HCT116 (cell line): ENCODE results near the gene TIGD4. TPM values are rescaled to one million over a fixed set of nuclear protein-coding genes. Genes with fewer than 3 reads are reported as not detected.
A peak's percentile ranks its signal among the peaks of the same experiment; 100 is the strongest.

ENCODE experiments used
- ATAC-seq: fragments of 200-7000 bp; cut with Tn5 transposase; 2 replicates; pipeline ENCODE4 v1.9.1; 2020; ENCODE audit warnings: mild to moderate bottlenecking, moderate library complexity
- BruUV-seq: library from RNA; stranded (reverse); fragments of 400-500 nt; replicated peaks from 2 replicates; lab custom pipeline; 2021; lab: Mats Ljungman, UMichigan
- CTCF ChIA-PET: fragments of 300-600 bp; sonication (Branson Sonifier 250); formaldehyde crosslinking; loops from one replicate; lab custom pipeline; 2021; ENCODE audit warnings: antibody characterized with exemption; lab: Charles Lee
- POLR2A ChIA-PET: fragments of 300-600, 350-600 bp; sonication (Branson Sonifier 250); formaldehyde crosslinking; loops from one replicate; lab custom pipeline; 2021; ENCODE audit warnings: antibody characterized with exemption; lab: Charles Lee
- RAD21 ChIA-PET, 2 experiments: fragments of 300-600 bp; sonication (Branson Sonifier 250); formaldehyde crosslinking; loops; one replicate each; lab custom pipeline; 2023; ENCODE audit warnings: low total read pairs in 2 of 2; ENCODE audit not compliant: uncharacterized antibody in 2 of 2, unreplicated experiment in 2 of 2, low non-redundant PET in 1 of 2; lab: Charles Lee
- DNase-seq: peaks from one replicate; pipeline ENCODE4 v3.0.0-alpha.2; 2010; ENCODE audit warnings: low read depth, low spot score
- H2AFZ ChIP-seq: fragments of 200-600 bp; shearing (Covaris generic), sonication (generic); 2 replicates; pipeline ENCODE4 v1.6.1; 2017; ENCODE audit warnings: low read depth, mixed run types, mixed read lengths, antibody characterized with exemption, low read length; ENCODE audit not compliant: poor library complexity, severe bottlenecking
- H3K27ac ChIP-seq: 2 replicates; pipeline ENCODE4 v1.5.1; 2012; ENCODE audit warnings: low read depth, low read length
- H3K27me3 ChIP-seq: fragments of 200-600 bp; sonication (generic); 2 replicates; pipeline ENCODE4 v1.6.1; 2016; ENCODE audit warnings: mixed run types, low read length, mixed read lengths; ENCODE audit not compliant: insufficient read depth
- H3K36me3 ChIP-seq, 2 experiments: fragments of 200-500 bp in 1 of 2; fragments of 200-600 bp in 1 of 2; sonication (Bioruptor generic) in 1 of 2; sonication (generic) in 1 of 2; 2 replicates each; pipeline versions ENCODE4 v1.5.1 to v1.6.1; 2014 to 2016; ENCODE audit warnings: low read length in 2 of 2, inconsistent platforms in 1 of 2, mixed read lengths in 1 of 2, mixed run types in 1 of 2; ENCODE audit not compliant: insufficient read depth in 2 of 2, control insufficient read depth in 1 of 2
- H3K4me1 ChIP-seq, 2 experiments: fragments of 200-600 bp in 1 of 2; sonication (generic) in 1 of 2; 2 replicates each; pipeline versions ENCODE4 v1.5.1 to v1.6.1; 2012 to 2017; ENCODE audit warnings: low read length in 2 of 2, inconsistent platforms in 1 of 2, mild to moderate bottlenecking in 1 of 2, mixed read lengths in 1 of 2, mixed run types in 1 of 2, moderate library complexity in 1 of 2; ENCODE audit not compliant: insufficient read depth in 2 of 2, control insufficient read depth in 1 of 2
- H3K4me2 ChIP-seq: fragments of 200-600 bp; sonication (generic); 2 replicates; pipeline ENCODE4 v1.6.1; 2017; ENCODE audit warnings: mixed run types, low read length, mixed read lengths
- H3K4me3 ChIP-seq, 2 experiments: fragments of 200-600 bp in 1 of 2; sonication (generic) in 1 of 2; replicated peaks in 1 of 2; 2 replicates each; pipeline ENCODE4 v1.5.1; 2011 to 2016; ENCODE audit warnings: low read length in 2 of 2, control low read depth in 1 of 2, low read depth in 1 of 2, mild to moderate bottlenecking in 1 of 2, mixed read lengths in 1 of 2, mixed run types in 1 of 2
- H3K79me2 ChIP-seq: fragments of 200-600 bp; sonication (generic); 2 replicates; pipeline ENCODE4 v1.6.1; 2017; ENCODE audit warnings: mild to moderate bottlenecking, mixed run types, low read length, moderate library complexity, mixed read lengths; ENCODE audit not compliant: insufficient read depth
- H3K9ac ChIP-seq: fragments of 200-600 bp; sonication (generic); 2 replicates; pipeline ENCODE4 v1.6.1; 2016; ENCODE audit warnings: low read length, mixed read lengths
- H3K9me2 ChIP-seq: fragments of 200-600 bp; sonication (generic), shearing (Covaris generic); 2 replicates; pipeline ENCODE4 v1.6.1; 2017; ENCODE audit warnings: mixed run types, mild to moderate bottlenecking, moderate library complexity; ENCODE audit not compliant: insufficient read depth
- H3K9me3 ChIP-seq, 2 experiments: fragments of 200-500 bp in 1 of 2; fragments of 200-600 bp in 1 of 2; sonication (Bioruptor generic) in 1 of 2; sonication (generic) in 1 of 2; 2 replicates each; pipeline ENCODE4 v1.6.1; 2014 to 2017; ENCODE audit warnings: low read length in 2 of 2, mixed read lengths in 2 of 2, inconsistent platforms in 1 of 2, low read depth in 1 of 2, mild to moderate bottlenecking in 1 of 2, mixed run types in 1 of 2, moderate library complexity in 1 of 2; ENCODE audit not compliant: control insufficient read depth in 1 of 2, insufficient read depth in 1 of 2
- H4K20me1 ChIP-seq: fragments of 200-600 bp; sonication (generic), shearing (Covaris generic); 2 replicates; pipeline ENCODE4 v1.6.1; 2017; ENCODE audit warnings: mixed run types, mild to moderate bottlenecking, moderate library complexity; ENCODE audit not compliant: insufficient read depth
- CBX3 ChIP-seq: IDR thresholded peaks from 2 replicates; pipeline ENCODE4 v1.6.1; 2012; ENCODE audit warnings: low read depth
- CEBPB ChIP-seq: IDR thresholded peaks from 2 replicates; pipeline ENCODE4 v1.6.1; 2012; ENCODE audit warnings: low read depth
- ELF1 ChIP-seq: IDR thresholded peaks from 2 replicates; pipeline ENCODE4 v1.6.1; 2012; ENCODE audit warnings: low read depth, borderline replicate concordance
- EZH2 ChIP-seq: fragments of 200-600 bp; sonication (generic); IDR thresholded peaks from 2 replicates; pipeline ENCODE4 v1.6.1; 2017; ENCODE audit warnings: antibody characterized with exemption, mixed run types
- EZH2phosphoT487 ChIP-seq: fragments of 200-600 bp; IDR thresholded peaks from 2 replicates; pipeline ENCODE4 v1.6.1; 2018; ENCODE audit warnings: antibody characterized with exemption, borderline replicate concordance
- FOSL1 ChIP-seq: IDR thresholded peaks from 2 replicates; pipeline ENCODE4 v1.6.1; 2012; ENCODE audit warnings: low read depth
- POLR2A ChIP-seq: IDR thresholded peaks from 2 replicates; pipeline ENCODE4 v1.7.0; 2011; ENCODE audit warnings: borderline replicate concordance; ENCODE audit not compliant: insufficient read depth, insufficient read length; ENCODE audit errors: extremely low read depth
- POLR2AphosphoS5 ChIP-seq: IDR thresholded peaks from 2 replicates; pipeline ENCODE4 v1.6.1; 2011; ENCODE audit warnings: mild to moderate bottlenecking, low read depth, low read length, moderate library complexity
- SIN3A ChIP-seq: IDR thresholded peaks from 2 replicates; pipeline ENCODE4 v1.6.1; 2012; ENCODE audit warnings: low read depth
- SP1 ChIP-seq: IDR thresholded peaks from 2 replicates; pipeline ENCODE4 v1.6.1; 2012; ENCODE audit warnings: low read depth
- SRF ChIP-seq: IDR thresholded peaks from 2 replicates; pipeline ENCODE4 v1.6.1; 2012; ENCODE audit warnings: low read depth
- TCF7L2 ChIP-seq: IDR thresholded peaks from 2 replicates; pipeline ENCODE4 v1.7.0; 2011; ENCODE audit warnings: borderline replicate concordance, inconsistent platforms; ENCODE audit not compliant: insufficient read depth, insufficient read length; ENCODE audit errors: extremely low read depth
- YY1 ChIP-seq: IDR thresholded peaks from 2 replicates; pipeline ENCODE4 v1.6.1; 2011; ENCODE audit warnings: low read length, low read depth, moderate library complexity, mild to moderate bottlenecking; ENCODE audit not compliant: insufficient replicate concordance; ENCODE audit errors: extremely low read depth
- ZFX ChIP-seq: fragments of 450-650 bp; IDR thresholded peaks from 2 replicates; pipeline ENCODE4 v1.6.1; 2017
- ZNF274 ChIP-seq: fragments of 200-500 bp; sonication (Bioruptor generic); IDR thresholded peaks from 2 replicates; pipeline ENCODE4 v1.6.1; 2014; ENCODE audit warnings: mild to moderate bottlenecking, low read depth, low read length, inconsistent platforms
- intact Hi-C: fragments of 100-400 bp; cut with micrococcal nuclease; formaldehyde crosslinking; loops from 2 replicates; pipeline ENCODE4 v1.10.0; 2022
- total RNA-seq: library from RNA; stranded (reverse); gene quantifications from one replicate; pipeline ENCODE4 v1.2.1, GENCODE V29; 2021; ENCODE audit not compliant: unreplicated experiment
- TF ChIP-seq, protein P1 (sequence below): IDR thresholded peaks from 2 replicates; pipeline ENCODE4 v1.6.1; 2012
- TF ChIP-seq, protein P2 (sequence below): IDR thresholded peaks from 2 replicates; pipeline ENCODE4 v1.6.1; 2012
- TF ChIP-seq, protein P3 (sequence below), 3 experiments: fragments of 200-600 bp in 1 of 3; sonication (generic) in 1 of 3; IDR thresholded peaks in 2 of 3; conservative IDR thresholded peaks in 1 of 3; 2 replicates each; pipeline ENCODE4 v1.5.1; 2012 to 2017; ENCODE audit warnings: low read depth in 2 of 3, low read length in 2 of 3, antibody characterized with exemption in 1 of 3, borderline replicate concordance in 1 of 3, control low read depth in 1 of 3, mild to moderate bottlenecking in 1 of 3, mixed read lengths in 1 of 3, mixed run types in 1 of 3, moderate library complexity in 1 of 3; ENCODE audit not compliant: insufficient read depth in 1 of 3

Gene TIGD4
- total RNA-seq, 1 experiment from 2014 or later: 0.42 TPM

DNA sequence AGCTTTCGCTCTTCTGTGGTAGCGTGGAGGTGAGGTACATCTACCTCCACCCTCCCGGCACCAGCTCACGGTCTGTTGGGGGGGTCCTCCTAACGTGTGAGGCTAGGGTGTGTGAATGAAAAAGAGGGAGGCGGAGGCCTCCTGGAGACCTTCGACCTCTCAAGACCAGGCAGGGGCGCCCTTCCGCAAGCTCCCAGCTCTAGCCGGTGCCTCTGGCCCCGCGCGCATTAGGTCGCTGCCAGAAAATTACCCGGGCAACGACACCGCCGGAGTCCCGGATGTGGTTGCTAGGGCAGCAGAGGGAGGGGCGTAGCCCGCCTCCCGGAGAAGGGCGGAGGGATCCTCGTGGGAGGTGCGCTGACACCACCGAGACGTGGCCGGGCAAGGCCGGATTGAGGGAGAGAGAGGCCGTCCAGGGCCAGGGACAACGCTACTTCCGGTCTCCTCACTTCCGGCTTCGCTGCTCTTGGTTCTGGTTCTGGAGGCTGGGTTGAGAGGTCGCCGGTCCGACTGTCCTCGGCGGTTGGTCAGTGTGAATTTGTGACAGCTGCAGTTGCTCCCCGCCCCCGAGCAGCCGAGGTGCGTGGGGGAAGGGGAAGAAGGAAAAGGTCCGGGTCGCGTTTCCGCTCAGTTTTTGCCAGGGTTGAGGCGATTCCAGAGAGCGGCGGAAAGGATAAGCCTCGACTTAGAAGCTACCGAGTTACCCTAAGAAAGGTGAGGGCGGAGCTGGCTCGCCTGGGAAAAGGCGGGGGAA lies at the start of gene TIGD4, which contains the start of gene ARFIP1 (continued):
- TF ChIP-seq, protein P1, sequence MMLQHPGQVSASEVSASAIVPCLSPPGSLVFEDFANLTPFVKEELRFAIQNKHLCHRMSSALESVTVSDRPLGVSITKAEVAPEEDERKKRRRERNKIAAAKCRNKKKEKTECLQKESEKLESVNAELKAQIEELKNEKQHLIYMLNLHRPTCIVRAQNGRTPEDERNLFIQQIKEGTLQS: no peak
- 0 out of 2 replicates have a peak, but pooled peaks have one; percentile 54 for TF ChIP-seq SIN3A
- peak; percentile 81 for TF ChIP-seq ELF1
- TF ChIP-seq EZH2phosphoT487: no peak
- TF ChIP-seq, protein P2, sequence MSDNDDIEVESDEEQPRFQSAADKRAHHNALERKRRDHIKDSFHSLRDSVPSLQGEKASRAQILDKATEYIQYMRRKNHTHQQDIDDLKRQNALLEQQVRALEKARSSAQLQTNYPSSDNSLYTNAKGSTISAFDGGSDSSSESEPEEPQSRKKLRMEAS: peak; percentile 79; the same call in 1 of the 2 replicates
- no peak for TF ChIP-seq EZH2

DNA sequence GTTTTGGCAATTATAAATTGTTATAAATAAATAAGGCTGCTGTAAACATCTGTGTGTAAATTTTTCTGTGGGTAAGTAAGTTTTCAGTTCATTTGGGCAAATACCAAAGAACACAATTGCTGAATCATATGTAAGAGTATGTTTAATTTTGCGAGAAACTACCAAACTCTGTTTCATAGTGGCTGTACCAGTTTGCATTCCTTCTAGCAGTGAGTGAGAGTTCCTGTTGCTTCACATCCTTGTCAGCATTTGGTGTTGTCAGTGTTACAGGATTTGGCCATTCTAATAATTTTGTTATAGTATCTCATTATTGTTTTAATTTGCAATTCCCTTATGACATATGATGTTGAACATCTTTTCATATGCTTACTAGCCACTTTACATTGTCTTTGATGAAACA lies 48.6 kb upstream of the TIGD4 start:
- ATAC-seq (no peak), DNase-seq (no peak)
- ChIA-PET RAD21 (no interaction called here), POLR2A (no interaction called here), CTCF (no interaction called here)
- intact Hi-C loops: no loop called here
- Histone ChIP-seq H3K9ac (no peak overlapping the region), H3K9me2 (no peaks in the 10 kb centered on the region), H3K9me3 (no peaks in the 10 kb centered on the region), H4K20me1 (no peaks in the 10 kb centered on the region), H2AFZ (no peak overlapping the region), H3K36me3 (no peaks in the 10 kb centered on the region), H3K79me2 (no peaks in the 10 kb centered on the region), H3K27ac (no peak overlapping the region), H3K4me3 (no peak overlapping the region), H3K27me3 (no peaks in the 10 kb centered on the region), H3K4me1 (no peaks in the 10 kb centered on the region), H3K4me2 (no peak overlapping the region)
- BruUV-seq: no TSS peak
- TF ChIP-seq TCF7L2: no peak
- TF ChIP-seq, protein P1: no peak
- no peak for TF ChIP-seq POLR2AphosphoS5
- TF ChIP-seq EZH2phosphoT487: no peak
- TF ChIP-seq, protein P3, sequence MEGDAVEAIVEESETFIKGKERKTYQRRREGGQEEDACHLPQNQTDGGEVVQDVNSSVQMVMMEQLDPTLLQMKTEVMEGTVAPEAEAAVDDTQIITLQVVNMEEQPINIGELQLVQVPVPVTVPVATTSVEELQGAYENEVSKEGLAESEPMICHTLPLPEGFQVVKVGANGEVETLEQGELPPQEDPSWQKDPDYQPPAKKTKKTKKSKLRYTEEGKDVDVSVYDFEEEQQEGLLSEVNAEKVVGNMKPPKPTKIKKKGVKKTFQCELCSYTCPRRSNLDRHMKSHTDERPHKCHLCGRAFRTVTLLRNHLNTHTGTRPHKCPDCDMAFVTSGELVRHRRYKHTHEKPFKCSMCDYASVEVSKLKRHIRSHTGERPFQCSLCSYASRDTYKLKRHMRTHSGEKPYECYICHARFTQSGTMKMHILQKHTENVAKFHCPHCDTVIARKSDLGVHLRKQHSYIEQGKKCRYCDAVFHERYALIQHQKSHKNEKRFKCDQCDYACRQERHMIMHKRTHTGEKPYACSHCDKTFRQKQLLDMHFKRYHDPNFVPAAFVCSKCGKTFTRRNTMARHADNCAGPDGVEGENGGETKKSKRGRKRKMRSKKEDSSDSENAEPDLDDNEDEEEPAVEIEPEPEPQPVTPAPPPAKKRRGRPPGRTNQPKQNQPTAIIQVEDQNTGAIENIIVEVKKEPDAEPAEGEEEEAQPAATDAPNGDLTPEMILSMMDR (IDR thresholded peaks at IDR 0.05 in 2 of 3, conservative IDR thresholded peaks at IDR 0.05 in 1 of 3; ENCODE audit: borderline replicate concordance in 1 of 3, insufficient read depth in 1 of 3, low read depth in 2 of 3, low read length in 2 of 3): no peak
- no peak for TF ChIP-seq ZNF274
- no peak for TF ChIP-seq SRF
- TF ChIP-seq FOSL1: no peak
- TF ChIP-seq SP1: no peak
- TF ChIP-seq ZFX: no peak
- TF ChIP-seq, protein P2: no peak
- no peak for TF ChIP-seq SIN3A
- no peak for TF ChIP-seq ELF1
- no peak for TF ChIP-seq CEBPB
- TF ChIP-seq CBX3: no peak
- TF ChIP-seq YY1: no peak
- no peak for TF ChIP-seq POLR2A
